HEK293 (cell line): ENCODE results near the gene PAN2.
A peak's percentile ranks its signal among the peaks of the same experiment; 100 is the strongest.

Source experiments
- KLF1 ChIP-seq: fragments of 450-650 bp; formaldehyde crosslinking; IDR thresholded peaks from 2 replicates; pipeline ENCODE4 v1.5.1; 2016; ENCODE audit warnings: missing biosample characterization, missing genetic modification characterization
- MZF1 ChIP-seq: fragments of 450-650 bp; formaldehyde crosslinking; IDR thresholded peaks from 2 replicates; pipeline ENCODE4 v1.5.1; 2017; ENCODE audit warnings: missing biosample characterization, missing genetic modification characterization, borderline replicate concordance
- OSR2 ChIP-seq: fragments of 450-650 bp; formaldehyde crosslinking; IDR thresholded peaks from 2 replicates; pipeline ENCODE4 v1.5.1; 2016; ENCODE audit warnings: missing biosample characterization, missing genetic modification characterization
- PRDM2 ChIP-seq: fragments of 450-650 bp; formaldehyde crosslinking; IDR thresholded peaks from 2 replicates; pipeline ENCODE4 v1.5.1; 2016; ENCODE audit warnings: missing biosample characterization, missing genetic modification characterization, borderline replicate concordance
- REPIN1 ChIP-seq: fragments of 450-650 bp; formaldehyde crosslinking; IDR thresholded peaks from 2 replicates; pipeline ENCODE4 v1.5.1; 2017; ENCODE audit warnings: missing biosample characterization, missing genetic modification characterization, low read depth
- SP2 ChIP-seq: fragments of 450-650 bp; formaldehyde crosslinking; IDR thresholded peaks from 2 replicates; pipeline ENCODE4 v1.5.1; 2016; ENCODE audit warnings: missing biosample characterization, missing genetic modification characterization
- SP3 ChIP-seq: fragments of 450-650 bp; formaldehyde crosslinking; IDR thresholded peaks from 2 replicates; pipeline ENCODE4 v1.5.1; 2016; ENCODE audit warnings: missing biosample characterization, missing genetic modification characterization
- SP7 ChIP-seq: fragments of 450-650 bp; formaldehyde crosslinking; IDR thresholded peaks from 2 replicates; pipeline ENCODE4 v1.5.1; 2016; ENCODE audit warnings: missing biosample characterization, missing genetic modification characterization
- TCF7L2 ChIP-seq: IDR thresholded peaks from 2 replicates; pipeline ENCODE4 v1.6.1; 2011; ENCODE audit warnings: low read depth, mild to moderate bottlenecking, inconsistent platforms, low read length, moderate library complexity, borderline replicate concordance
- ZBTB11 ChIP-seq: fragments of 450-650 bp; formaldehyde crosslinking; conservative IDR thresholded peaks from 2 replicates; pipeline ENCODE4 v1.5.1; 2016; ENCODE audit warnings: low read depth, missing biosample characterization, missing genetic modification characterization
- ZBTB7A ChIP-seq: fragments of 450-650 bp; formaldehyde crosslinking; IDR thresholded peaks from 2 replicates; pipeline ENCODE4 v1.5.1; 2016; ENCODE audit warnings: low read depth, missing biosample characterization, missing genetic modification characterization
- ZFP69B ChIP-seq: fragments of 450-650 bp; formaldehyde crosslinking; IDR thresholded peaks from 2 replicates; pipeline ENCODE4 v1.5.1; 2016; ENCODE audit warnings: missing biosample characterization, missing genetic modification characterization
- ZNF114 ChIP-seq: fragments of 450-650 bp; formaldehyde crosslinking; IDR thresholded peaks from 2 replicates; pipeline ENCODE4 v1.5.0; 2017; ENCODE audit warnings: missing biosample characterization, missing genetic modification characterization
- ZNF223 ChIP-seq: fragments of 450-650 bp; formaldehyde crosslinking; IDR thresholded peaks from 2 replicates; pipeline ENCODE4 v1.5.1; 2016; ENCODE audit warnings: missing biosample characterization, missing genetic modification characterization
- ZNF341 ChIP-seq: fragments of 450-650 bp; formaldehyde crosslinking; IDR thresholded peaks from 2 replicates; pipeline ENCODE4; 2016; ENCODE audit warnings: low read depth, missing biosample characterization, missing genetic modification characterization
- ZNF37A ChIP-seq: fragments of 450-650 bp; IDR thresholded peaks from 2 replicates; pipeline ENCODE4 v1.5.1; 2018; ENCODE audit warnings: missing biosample characterization, missing genetic modification characterization
- ZNF423 ChIP-seq: fragments of 450-650 bp; formaldehyde crosslinking; IDR thresholded peaks from 2 replicates; pipeline ENCODE4 v1.5.1; 2016; ENCODE audit warnings: missing biosample characterization, missing genetic modification characterization
- ZNF530 ChIP-seq: fragments of 450-650 bp; formaldehyde crosslinking; IDR thresholded peaks from 2 replicates; pipeline ENCODE4 v1.5.1; 2016; ENCODE audit warnings: low read depth, missing biosample characterization, missing genetic modification characterization
- ZNF76 ChIP-seq: fragments of 450-650 bp; formaldehyde crosslinking; IDR thresholded peaks from 2 replicates; pipeline ENCODE4; 2016; ENCODE audit warnings: low read depth, missing biosample characterization, missing genetic modification characterization, borderline replicate concordance
- ZNF837 ChIP-seq: fragments of 450-650 bp; formaldehyde crosslinking; IDR thresholded peaks from 2 replicates; pipeline ENCODE4 v1.5.1; 2016; ENCODE audit warnings: missing biosample characterization, missing genetic modification characterization
- ZSCAN23 ChIP-seq: fragments of 450-650 bp; formaldehyde crosslinking; IDR thresholded peaks from 2 replicates; pipeline ENCODE4 v1.5.1; 2016; ENCODE audit warnings: missing biosample characterization, missing genetic modification characterization
- TF ChIP-seq, protein P1 (sequence below): fragments of 450-650 bp; formaldehyde crosslinking; IDR thresholded peaks from 2 replicates; pipeline ENCODE4 v1.5.1; 2016; ENCODE audit warnings: missing biosample characterization, missing genetic modification characterization
- TF ChIP-seq, protein P2 (sequence below): fragments of 450-650 bp; formaldehyde crosslinking; IDR thresholded peaks from 2 replicates; pipeline ENCODE4 v1.5.1; 2016; ENCODE audit warnings: missing biosample characterization, missing genetic modification characterization
- TF ChIP-seq, protein P3 (sequence below): IDR thresholded peaks from 2 replicates; pipeline ENCODE4 v1.6.1; 2011; ENCODE audit warnings: mild to moderate bottlenecking, low read depth, low read length, borderline replicate concordance

Gene PAN2

GRCh38 chr12:56299853-56300643 lies 33.8 kb downstream of the PAN2 start, which contains the start of gene CS (continued):
- no peak for TF ChIP-seq ZNF223
- peak; percentile 63; the same call in 1 of the 2 replicates for TF ChIP-seq ZNF341 (tag by site-specific recombination)
- TF ChIP-seq ZFP69B, result peak; percentile 92
- TF ChIP-seq TCF7L2, result no peak
- TF ChIP-seq SP2 (tag by site-specific recombination), result peak; percentile 98
- peak; percentile 94 for TF ChIP-seq SP3 (tag by site-specific recombination)
- TF ChIP-seq KLF1 (tag by site-specific recombination), result peak; percentile 68
- TF ChIP-seq ZSCAN23 (tag by site-specific recombination), result no peak
- peak; percentile 53; the same call in 1 of the 2 replicates for TF ChIP-seq MZF1 (tag by site-specific recombination)
- TF ChIP-seq ZNF114, result no peak
- no peak for TF ChIP-seq ZNF37A (tag by site-specific recombination)
- no peak for TF ChIP-seq ZNF837 (tag by site-specific recombination)
- TF ChIP-seq, protein P1, sequence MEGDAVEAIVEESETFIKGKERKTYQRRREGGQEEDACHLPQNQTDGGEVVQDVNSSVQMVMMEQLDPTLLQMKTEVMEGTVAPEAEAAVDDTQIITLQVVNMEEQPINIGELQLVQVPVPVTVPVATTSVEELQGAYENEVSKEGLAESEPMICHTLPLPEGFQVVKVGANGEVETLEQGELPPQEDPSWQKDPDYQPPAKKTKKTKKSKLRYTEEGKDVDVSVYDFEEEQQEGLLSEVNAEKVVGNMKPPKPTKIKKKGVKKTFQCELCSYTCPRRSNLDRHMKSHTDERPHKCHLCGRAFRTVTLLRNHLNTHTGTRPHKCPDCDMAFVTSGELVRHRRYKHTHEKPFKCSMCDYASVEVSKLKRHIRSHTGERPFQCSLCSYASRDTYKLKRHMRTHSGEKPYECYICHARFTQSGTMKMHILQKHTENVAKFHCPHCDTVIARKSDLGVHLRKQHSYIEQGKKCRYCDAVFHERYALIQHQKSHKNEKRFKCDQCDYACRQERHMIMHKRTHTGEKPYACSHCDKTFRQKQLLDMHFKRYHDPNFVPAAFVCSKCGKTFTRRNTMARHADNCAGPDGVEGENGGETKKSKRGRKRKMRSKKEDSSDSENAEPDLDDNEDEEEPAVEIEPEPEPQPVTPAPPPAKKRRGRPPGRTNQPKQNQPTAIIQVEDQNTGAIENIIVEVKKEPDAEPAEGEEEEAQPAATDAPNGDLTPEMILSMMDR, result peak; percentile 23; the same call in 1 of the 2 replicates
- peak; percentile 77; the same call in 1 of the 2 replicates for TF ChIP-seq REPIN1 (tag by site-specific recombination)
- peak; percentile 39; the same call in 1 of the 2 replicates for TF ChIP-seq ZBTB7A (tag by site-specific recombination)
- 0 out of 2 replicates have a peak, but pooled peaks have one; percentile 30 for TF ChIP-seq OSR2 (tag by site-specific recombination)
- TF ChIP-seq, protein P2, sequence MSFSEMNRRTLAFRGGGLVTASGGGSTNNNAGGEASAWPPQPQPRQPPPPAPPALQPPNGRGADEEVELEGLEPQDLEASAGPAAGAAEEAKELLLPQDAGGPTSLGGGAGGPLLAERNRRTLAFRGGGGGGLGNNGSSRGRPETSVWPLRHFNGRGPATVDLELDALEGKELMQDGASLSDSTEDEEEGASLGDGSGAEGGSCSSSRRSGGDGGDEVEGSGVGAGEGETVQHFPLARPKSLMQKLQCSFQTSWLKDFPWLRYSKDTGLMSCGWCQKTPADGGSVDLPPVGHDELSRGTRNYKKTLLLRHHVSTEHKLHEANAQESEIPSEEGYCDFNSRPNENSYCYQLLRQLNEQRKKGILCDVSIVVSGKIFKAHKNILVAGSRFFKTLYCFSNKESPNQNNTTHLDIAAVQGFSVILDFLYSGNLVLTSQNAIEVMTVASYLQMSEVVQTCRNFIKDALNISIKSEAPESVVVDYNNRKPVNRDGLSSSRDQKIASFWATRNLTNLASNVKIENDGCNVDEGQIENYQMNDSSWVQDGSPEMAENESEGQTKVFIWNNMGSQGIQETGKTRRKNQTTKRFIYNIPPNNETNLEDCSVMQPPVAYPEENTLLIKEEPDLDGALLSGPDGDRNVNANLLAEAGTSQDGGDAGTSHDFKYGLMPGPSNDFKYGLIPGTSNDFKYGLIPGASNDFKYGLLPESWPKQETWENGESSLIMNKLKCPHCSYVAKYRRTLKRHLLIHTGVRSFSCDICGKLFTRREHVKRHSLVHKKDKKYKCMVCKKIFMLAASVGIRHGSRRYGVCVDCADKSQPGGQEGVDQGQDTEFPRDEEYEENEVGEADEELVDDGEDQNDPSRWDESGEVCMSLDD (tag by site-specific recombination), result peak; percentile 59; the same call in 1 of the 2 replicates
- peak; percentile 42 for TF ChIP-seq ZBTB11 (tag by site-specific recombination)
- no peak for TF ChIP-seq PRDM2 (tag by site-specific recombination)
- TF ChIP-seq, protein P3, sequence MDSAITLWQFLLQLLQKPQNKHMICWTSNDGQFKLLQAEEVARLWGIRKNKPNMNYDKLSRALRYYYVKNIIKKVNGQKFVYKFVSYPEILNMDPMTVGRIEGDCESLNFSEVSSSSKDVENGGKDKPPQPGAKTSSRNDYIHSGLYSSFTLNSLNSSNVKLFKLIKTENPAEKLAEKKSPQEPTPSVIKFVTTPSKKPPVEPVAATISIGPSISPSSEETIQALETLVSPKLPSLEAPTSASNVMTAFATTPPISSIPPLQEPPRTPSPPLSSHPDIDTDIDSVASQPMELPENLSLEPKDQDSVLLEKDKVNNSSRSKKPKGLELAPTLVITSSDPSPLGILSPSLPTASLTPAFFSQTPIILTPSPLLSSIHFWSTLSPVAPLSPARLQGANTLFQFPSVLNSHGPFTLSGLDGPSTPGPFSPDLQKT, result no peak
- TF ChIP-seq ZNF423 (tag by site-specific recombination), result peak; percentile 93
- peak; percentile 75 for TF ChIP-seq ZNF76 (tag by site-specific recombination)
- TF ChIP-seq ZNF530 (tag by site-specific recombination), result no peak
- TF ChIP-seq SP7, result peak; percentile 35; the same call in 1 of the 2 replicates
